HFFc6 (cell line): Measurements from ENCODE around the gene SYNJ2. TPM values are rescaled to one million over a fixed set of nuclear protein-coding genes. Genes with fewer than 3 reads are reported as not detected.
A peak's percentile ranks its signal among the peaks of the same experiment; 100 is the strongest.

Experiments
- DNase-seq: peaks from one replicate; pipeline ENCODE4 v3.0.0-alpha.2; 2018
- H3K27ac Mint-ChIP-seq: 2 replicates; pipeline ENCODE4 v1.8.0; 2020; ENCODE audit warnings: mild to moderate bottlenecking, mixed read lengths
- H3K27me3 Mint-ChIP-seq: 2 replicates; pipeline ENCODE4 v1.8.0; 2021; ENCODE audit warnings: mild to moderate bottlenecking, moderate library complexity, mixed read lengths; ENCODE audit not compliant: insufficient read depth
- H3K36me3 Mint-ChIP-seq: 2 replicates; pipeline ENCODE4 v1.8.0; 2021; ENCODE audit warnings: low read depth, mixed read lengths
- H3K4me1 Mint-ChIP-seq: 2 replicates; pipeline ENCODE4 v1.8.0; 2020; ENCODE audit warnings: low read depth, mixed read lengths
- H3K4me3 Mint-ChIP-seq: 2 replicates; pipeline ENCODE4 v1.8.0; 2020; ENCODE audit warnings: mild to moderate bottlenecking, moderate library complexity, mixed read lengths
- H3K9me3 Mint-ChIP-seq: 2 replicates; pipeline ENCODE4 v1.8.0; 2020; ENCODE audit warnings: mild to moderate bottlenecking, mixed read lengths
- CTCF ChIP-seq: fragments of 200-600 bp; sonication (generic); IDR thresholded peaks from 2 replicates; pipeline ENCODE4 v1.5.0; 2021; ENCODE audit warnings: antibody characterized with exemption, mild to moderate bottlenecking
- total RNA-seq, 6 experiments: library from RNA; stranded (reverse); fragmentation: NEBNext Ultra II Directional; extraction: Animal tissue kit (Norgen Biotek cat#: 25700); gene quantifications; 2 replicates in 1 of 6; 3 replicates in 5 of 6; pipeline ENCODE4 v1.2.3, GENCODE V29; 2021

Gene SYNJ2
- total RNA-seq, 6 experiments from 2014 or later, result 31.8 to 46.4 (median 41.3) TPM

- peaks cover 27% of the 10 kb centered on the region for H3K36me3 Mint-ChIP-seq
- peaks cover 4% of the 10 kb centered on the region; the same call in 1 of the 2 replicates for H3K27me3 Mint-ChIP-seq
- peak overlapping the region; percentile 29 for H3K4me3 Mint-ChIP-seq
- TF ChIP-seq CTCF, result no peak
- no peak for DNase-seq
- no peaks in the 10 kb centered on the region for H3K9me3 Mint-ChIP-seq
- peak overlapping the region; percentile 98 for H3K27ac Mint-ChIP-seq
- H3K4me1 Mint-ChIP-seq, result peaks cover 72% of the 10 kb centered on the region
Measured at GRCh38 chr6:158003910-158004700, 22.4 kb downstream of the SYNJ2 start.

GRCh38 chr6:158004701-158005095, 23.0 kb downstream of the SYNJ2 start:
- Mint-ChIP-seq H3K27ac (peak overlapping the region; percentile 98), H3K9me3 (no peaks in the 10 kb centered on the region), H3K4me1 (peaks cover 78% of the 10 kb centered on the region), H3K36me3 (peaks cover 30% of the 10 kb centered on the region), H3K4me3 (no peak overlapping the region), H3K27me3 (peaks cover 4% of the 10 kb centered on the region; the same call in 1 of the 2 replicates)
- no peak for DNase-seq
- TF ChIP-seq CTCF, result no peak

- peaks cover 33% of the 10 kb centered on the region for H3K36me3 Mint-ChIP-seq
- H3K27me3 Mint-ChIP-seq, result peaks cover 4% of the 10 kb centered on the region; the same call in 1 of the 2 replicates
- peak overlapping the region; percentile 17; the same call in 1 of the 2 replicates for H3K27ac Mint-ChIP-seq
- TF ChIP-seq CTCF, result no peak
- H3K9me3 Mint-ChIP-seq, result no peaks in the 10 kb centered on the region
- no peak for DNase-seq
- H3K4me3 Mint-ChIP-seq, result no peak overlapping the region
- H3K4me1 Mint-ChIP-seq, result peaks cover 84% of the 10 kb centered on the region
Measured at GRCh38 chr6:158005626-158006180, 24.0 kb downstream of the SYNJ2 start.

- H3K36me3 Mint-ChIP-seq, result peaks cover 33% of the 10 kb centered on the region
- DNase-seq, result no peak
- peak overlapping the region; percentile 51 for H3K27ac Mint-ChIP-seq
- H3K9me3 Mint-ChIP-seq, result no peaks in the 10 kb centered on the region
- no peak for TF ChIP-seq CTCF
- H3K4me3 Mint-ChIP-seq, result no peak overlapping the region
- H3K27me3 Mint-ChIP-seq, result peaks cover 4% of the 10 kb centered on the region; the same call in 1 of the 2 replicates
- peaks cover 85% of the 10 kb centered on the region for H3K4me1 Mint-ChIP-seq
Measured at GRCh38 chr6:158006331-158006730, 24.7 kb downstream of the SYNJ2 start.

GRCh38 chr6:158006821-158007570, 25.3 kb downstream of the SYNJ2 start:
- no peak overlapping the region for H3K4me3 Mint-ChIP-seq
- peaks cover 29% of the 10 kb centered on the region for H3K36me3 Mint-ChIP-seq
- no peaks in the 10 kb centered on the region for H3K9me3 Mint-ChIP-seq
- H3K27me3 Mint-ChIP-seq, result peaks cover 3% of the 10 kb centered on the region; the same call in 1 of the 2 replicates
- H3K27ac Mint-ChIP-seq, result peak overlapping the region; percentile 43
- H3K4me1 Mint-ChIP-seq, result peaks cover 86% of the 10 kb centered on the region
- DNase-seq, result no peak
- TF ChIP-seq CTCF, result no peak
